Adrenal gland (tissue), 12 donors: ENCODE data around the gene PEAK1. TPM values are rescaled to one million over a fixed set of nuclear protein-coding genes. Genes with fewer than 3 reads are reported as not detected.

ENCODE experiments used
- DNase-seq, 7 donors: peaks; one replicate each; pipeline ENCODE4 v3.0.0-alpha.2; 2019 to 2020
- H3K27ac ChIP-seq, 5 donors: fragments of 200-600 bp; sonication (generic) in 4 of 5; 1 replicate in 3 of 5; 2 replicates in 2 of 5; pipeline versions ENCODE4 v1.5.1 to v1.8.0; 2016 to 2020; ENCODE audit warnings: mild to moderate bottlenecking in 1 of 5
- H3K27me3 ChIP-seq: fragments of 200-600 bp; 2 replicates; pipeline ENCODE4 v1.8.0; 2021
- H3K36me3 ChIP-seq, 2 donors: fragments of 200-600 bp; replicated peaks in 1 of 2; 1 replicate in 1 of 2; 2 replicates in 1 of 2; pipeline versions ENCODE4 v1.5.1 to v1.8.0; 2018 to 2022
- H3K4me1 ChIP-seq, 2 donors: fragments of 200-600 bp; replicated peaks in 1 of 2; 1 replicate in 1 of 2; 2 replicates in 1 of 2; pipeline versions ENCODE4 v1.5.1 to v1.8.0; 2018 to 2021
- H3K4me3 ChIP-seq, 4 donors: fragments of 200-600 bp; sonication (generic) in 3 of 4; one replicate each; pipeline ENCODE4 v1.5.1; 2016 to 2018
- H3K9me3 ChIP-seq, 3 donors: fragments of 200-600 bp; sonication (generic) in 1 of 3; replicated peaks in 1 of 3; 1 replicate in 2 of 3; 2 replicates in 1 of 3; pipeline versions ENCODE4 v1.5.1 to v1.8.0; 2016 to 2021
- CTCF ChIP-seq, 6 experiments: fragments of 450-650 bp in 4 of 6; fragments of 200-600 bp in 2 of 6; sonication (generic) in 1 of 6; IDR thresholded peaks; 1 replicate in 5 of 6; 2 replicates in 1 of 6; pipeline versions ENCODE4 v1.5.1 to v1.8.0; 2016 to 2021; ENCODE audit warnings: antibody characterized with exemption in 6 of 6, mild to moderate bottlenecking in 2 of 6, moderate library complexity in 1 of 6
- POLR2A ChIP-seq, 2 donors: fragments of 450-650 bp; IDR thresholded peaks; one replicate each; pipeline ENCODE4 v1.6.1; 2017; ENCODE audit warnings: antibody characterized with exemption in 2 of 2, mild to moderate bottlenecking in 2 of 2, moderate library complexity in 1 of 2
- WGBS, 4 donors: extraction: QIAGEN DNeasy Blood & Tissue Kit in 2 of 4; methylation state at CpG; one replicate each; pipeline versions ENCODE4 v1.1.5 to v1.1.7; 2013 to 2017; 5-methylcytosine and 5-hydroxymethylcytosine counted together
- intact Hi-C, 2 donors: fragments of 100-400 bp; cut with DNase I; formaldehyde crosslinking; loops; one replicate each; pipeline versions ENCODE4 v1.14.1 to v1.15.0; 2022 to 2023
- polyA plus RNA-seq, 3 donors: library from polyadenylated mRNA; stranded (reverse); fragments of 200-250 nt in 2 of 3; fragments of 350-450 nt in 1 of 3; fragmentation: Illumina TruSeq in 1 of 3; extraction: RNeasy Lipid Tissue Mini Kit (QIAGEN cat#74804) in 1 of 3; gene quantifications; one replicate each; pipeline ENCODE4 v1.2.3, GENCODE V29; 2013 to 2014
- total RNA-seq, 9 donors: library from RNA; depleted of rRNA in 4 of 9; stranded (reverse); fragments of >200 nt in 4 of 9; fragments of 120-200 nt in 1 of 9; fragmentation: NEBNext Ultra II Directional in 1 of 9; extraction: Animal tissue kit (Norgen Biotek cat#: 25700) in 1 of 9; gene quantifications; one replicate each; pipeline versions ENCODE4 v1.1.0 to v1.2.4, GENCODE V29; 2013 to 2023
- donor health status: healthy with polysubstance abuse.
- donor health status: Bipolar disorder and iron deficiency.
- donor health status: DM: yes; HTN: yes; CAD: no.
- donor health status: DM: no; HTN: no; CAD: no.
- donor health status: DM: no; HTN: no; CAD: no.
- donor health status: DM: yes; HTN: yes; CAD: no.

PEAK1 gene
- total and polyA plus RNA-seq, 12 donors, result 3.1 to 68.4 (median 26.4) TPM

- WGBS, 4 donors, result 89 to 97% (median 95%) methylated on average over 2 of the region's 2 CpGs
- intact Hi-C loops, result no loop called here
- no peak for TF ChIP-seq POLR2A (IDR thresholded peaks at IDR 0.05)
- no peak for TF ChIP-seq CTCF (IDR thresholded peaks at IDR 0.05)
- peaks cover 5 to 17% of the 10 kb centered on the region in 2 donors for H3K4me1 ChIP-seq
- H3K9me3 ChIP-seq, result no peaks in the 10 kb centered on the region
- H3K36me3 ChIP-seq, result no peaks in the 10 kb centered on the region
- H3K4me3 ChIP-seq, result no peak overlapping the region
- no peaks in the 10 kb centered on the region for H3K27me3 ChIP-seq
- no peak overlapping the region for H3K27ac ChIP-seq
- DNase-seq, result no peak
These were observed 271.7 kb downstream of the PEAK1 start for GRCh38 chr15:77148191-77148590.

GRCh38 chr15:77145370-77145769 is 274.5 kb downstream of the PEAK1 start:
- H3K4me3 ChIP-seq, result no peak overlapping the region
- peaks cover 5 to 17% of the 10 kb centered on the region in 2 donors for H3K4me1 ChIP-seq
- H3K9me3 ChIP-seq, result no peaks in the 10 kb centered on the region
- peak overlapping the region in 2 of 5 donors; percentile 22 to 42 for H3K27ac ChIP-seq
- DNase-seq, result no peak
- WGBS, 4 donors, result 82 to 94% (median 90%) methylated on average over 1 of the region's 1 CpG
- no peaks in the 10 kb centered on the region for H3K36me3 ChIP-seq
- no peak for TF ChIP-seq CTCF (IDR thresholded peaks at IDR 0.05)
- no peak for TF ChIP-seq POLR2A (IDR thresholded peaks at IDR 0.05)
- H3K27me3 ChIP-seq, result no peaks in the 10 kb centered on the region
- intact Hi-C loops, result no loop called here

- WGBS, 4 donors, result 69 to 88% (median 78%) methylated on average over 4 of the region's 4 CpGs
- H3K27ac ChIP-seq, result peak overlapping the region in 2 of 5 donors; percentile 42 to 72
- H3K27me3 ChIP-seq, result no peaks in the 10 kb centered on the region
- H3K9me3 ChIP-seq, result no peaks in the 10 kb centered on the region
- intact Hi-C loops, result no loop called here
- TF ChIP-seq POLR2A (IDR thresholded peaks at IDR 0.05) (no peak), CTCF (IDR thresholded peaks at IDR 0.05) (no peak)
- no peaks in the 10 kb centered on the region for H3K36me3 ChIP-seq
- DNase-seq, result no peak
- peaks cover 5 to 17% of the 10 kb centered on the region in 2 donors for H3K4me1 ChIP-seq
- H3K4me3 ChIP-seq, result no peak overlapping the region
These were observed 275.3 kb downstream of the PEAK1 start for GRCh38 chr15:77144492-77145070.

GRCh38 chr15:77144026-77144425 is 275.9 kb downstream of the PEAK1 start:
- no peak overlapping the region for H3K4me3 ChIP-seq
- 23 to 46% (median 35%) methylated on average over 2 of the region's 2 CpGs for WGBS, 4 donors
- H3K27ac ChIP-seq, result peak overlapping the region in 2 of 5 donors; percentile 42 to 72
- H3K4me1 ChIP-seq, result peaks cover 5 to 17% of the 10 kb centered on the region in 2 donors
- H3K27me3 ChIP-seq, result no peaks in the 10 kb centered on the region
- intact Hi-C loops, result no loop called here
- H3K36me3 ChIP-seq, result no peaks in the 10 kb centered on the region
- no peak for TF ChIP-seq CTCF (IDR thresholded peaks at IDR 0.05)
- no peak for TF ChIP-seq POLR2A (IDR thresholded peaks at IDR 0.05)
- H3K9me3 ChIP-seq, result no peaks in the 10 kb centered on the region
- DNase-seq, result peak in 3 of 7 donors; percentile 10 to 46 (median 39)
